Measurements from ENCODE around the gene HERPUD1.

Gene HERPUD1

GRCh38 chr16:56910654-56911539 is 21.0 kb upstream of the HERPUD1 start:
- DNase-seq = peak in 5 of 56 donors; percentile 2 to 40 (median 21)

DNA sequence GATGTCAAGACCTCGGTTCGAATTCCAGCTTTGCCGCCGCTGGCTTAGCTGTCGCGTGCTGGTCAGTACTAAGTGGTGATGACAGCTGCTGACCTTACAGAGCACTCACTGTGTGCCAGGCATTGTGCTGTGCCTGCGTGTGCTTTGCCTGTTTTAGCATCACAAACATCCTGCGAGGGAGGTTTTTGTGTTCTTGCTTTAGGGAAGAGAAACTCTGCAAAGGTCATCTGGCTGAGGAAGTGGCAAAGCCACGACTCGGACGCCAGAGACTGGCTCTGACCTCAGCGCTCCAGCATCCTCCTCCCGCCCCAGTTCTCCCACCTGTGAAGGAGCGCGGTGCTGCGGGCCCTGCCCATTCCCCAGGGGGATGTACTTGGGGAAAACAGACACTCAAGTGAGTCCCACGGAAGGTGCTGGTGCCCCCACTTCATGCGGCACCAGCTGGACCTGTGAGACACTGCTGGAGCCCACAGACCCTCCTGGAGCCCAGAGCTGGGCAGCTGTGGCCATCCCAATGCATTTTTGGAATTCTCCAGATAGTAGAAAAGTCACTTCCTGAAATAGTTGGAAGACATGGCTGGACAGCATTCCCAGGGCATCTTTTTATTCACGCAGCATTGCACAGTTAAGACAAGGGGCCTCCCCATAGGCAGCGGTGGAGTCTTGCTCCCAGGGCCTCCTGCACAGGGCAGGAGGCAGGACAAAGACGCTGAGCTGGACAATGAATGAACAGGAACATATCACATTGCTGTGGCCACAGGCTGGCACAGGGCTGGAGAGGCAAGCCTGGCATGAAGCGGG is 20.0 kb upstream of the HERPUD1 start:
- peak in 20 of 56 donors; percentile 7 to 62 (median 24) for DNase-seq

GRCh38 chr16:56912746-56913708 is 18.9 kb upstream of the HERPUD1 start:
- peak in 1 of 56 donors; percentile 8 for DNase-seq

DNA sequence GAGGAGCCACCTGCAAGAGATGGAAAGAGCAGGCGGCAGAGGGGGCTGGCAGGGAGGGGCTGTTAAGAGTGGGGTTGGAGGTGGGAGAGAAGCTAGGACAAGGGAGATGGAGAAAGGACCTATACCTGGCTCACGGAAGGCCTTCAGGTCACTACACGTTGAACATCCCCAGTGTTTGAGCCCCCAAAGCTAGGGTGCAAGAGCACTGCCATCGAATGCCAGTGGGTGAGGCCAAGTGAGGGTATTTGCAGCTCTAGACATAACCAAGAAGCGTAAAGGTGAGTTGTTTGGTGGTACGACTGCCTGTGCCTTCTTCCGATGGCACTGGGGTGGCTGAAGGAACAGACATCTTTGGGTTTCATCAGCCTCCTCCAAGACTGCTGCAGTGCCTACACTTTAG is 17.0 kb upstream of the HERPUD1 start:
- DNase-seq = no peak

DNA sequence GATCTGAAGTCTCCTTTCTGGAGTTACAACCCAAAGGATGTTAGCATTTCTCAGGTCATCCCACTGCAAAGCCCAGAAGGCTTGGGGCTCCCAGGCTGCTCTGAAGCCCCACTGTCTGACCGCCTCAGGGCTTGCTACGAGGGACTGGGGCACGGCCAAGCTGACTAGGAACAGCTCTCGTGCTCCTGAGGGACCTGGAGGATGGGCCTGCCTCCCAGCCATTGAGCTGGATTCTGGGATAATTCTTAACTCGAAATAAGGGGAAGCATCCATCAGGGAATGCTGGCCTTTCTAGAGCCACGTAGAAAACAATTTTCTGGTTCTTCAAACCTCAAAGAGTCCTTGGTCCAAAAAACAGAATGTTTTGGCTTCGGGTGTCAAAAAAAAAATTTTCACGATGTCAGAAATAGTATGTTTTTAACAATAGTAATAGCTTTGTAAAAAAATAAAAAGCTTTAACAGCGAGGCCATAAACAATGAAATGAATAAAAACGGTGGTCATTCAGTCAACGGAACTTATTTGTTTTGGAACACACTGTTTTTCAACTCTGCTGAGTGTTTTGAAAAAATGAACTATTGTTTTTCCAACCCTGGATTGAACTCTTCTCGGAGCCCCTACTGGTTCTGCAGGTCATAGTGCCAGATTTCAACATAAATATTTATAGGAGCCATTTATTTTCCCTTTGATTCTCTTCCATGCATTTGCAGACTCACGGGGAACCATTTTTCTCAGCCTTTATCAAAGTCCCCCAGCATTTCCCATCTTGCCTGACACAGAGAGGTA is 16.4 kb upstream of the HERPUD1 start:
- DNase-seq = no peak

GRCh38 chr16:56916571-56917403 is 15.2 kb upstream of the HERPUD1 start:
- peak in 4 of 56 donors; percentile 7 to 36 (median 12) for DNase-seq

- DNase-seq = no peak
These were observed 13.4 kb upstream of the HERPUD1 start for GRCh38 chr16:56918467-56919012.

DNA sequence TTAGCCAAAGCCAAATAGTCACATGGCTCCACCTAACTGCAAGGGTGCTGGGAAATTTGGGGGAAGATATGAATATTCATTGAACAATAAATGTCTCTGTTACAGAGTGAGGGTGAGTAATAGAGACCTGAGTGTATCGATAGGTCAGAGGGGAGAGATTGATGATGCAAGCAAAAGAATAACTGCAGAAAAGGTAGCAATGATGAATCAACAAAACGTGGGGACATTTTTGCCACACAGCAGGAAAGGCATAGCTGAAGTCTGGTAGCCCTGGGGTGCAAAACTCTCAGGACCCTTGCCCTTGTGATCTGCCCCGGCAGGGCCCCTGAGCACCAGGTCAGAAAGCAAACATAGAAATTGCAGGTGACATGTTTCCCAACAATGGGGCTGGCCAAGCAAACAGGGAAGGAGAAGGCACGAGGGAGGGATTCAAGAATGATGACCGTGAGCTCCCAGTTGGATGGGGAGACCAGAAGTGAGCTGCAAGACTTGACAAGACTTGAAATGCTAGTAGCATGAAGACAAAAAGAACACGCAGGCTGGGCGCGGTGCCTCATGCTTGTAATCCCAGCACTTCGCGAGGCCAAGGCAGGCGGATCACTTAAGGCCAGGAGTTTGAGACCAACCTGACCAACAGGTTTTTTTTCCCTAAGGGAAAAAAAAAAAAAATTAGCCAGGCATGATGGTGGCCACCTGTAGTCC is 12.7 kb upstream of the HERPUD1 start:
- no peak for DNase-seq

DNA sequence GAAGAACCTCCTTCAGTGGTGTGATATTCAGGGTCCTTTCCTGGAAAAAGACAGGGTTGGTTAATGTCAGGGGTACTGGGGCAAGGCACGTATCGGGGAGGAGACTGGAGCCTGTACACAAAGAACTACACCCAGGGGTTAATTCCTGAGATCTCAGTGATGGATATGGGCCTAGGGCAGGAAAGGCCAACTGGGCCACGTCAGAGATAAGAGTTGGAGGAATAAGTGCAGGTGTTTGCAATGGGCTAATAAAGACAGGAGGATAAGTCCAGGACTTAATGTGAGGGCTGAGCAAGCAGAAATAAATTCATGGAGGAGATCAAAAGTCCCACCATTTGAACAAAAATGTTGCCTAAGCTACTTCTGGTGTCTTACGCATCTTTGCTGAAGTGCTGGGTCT is 10.4 kb upstream of the HERPUD1 start:
- DNase-seq = no peak

DNA sequence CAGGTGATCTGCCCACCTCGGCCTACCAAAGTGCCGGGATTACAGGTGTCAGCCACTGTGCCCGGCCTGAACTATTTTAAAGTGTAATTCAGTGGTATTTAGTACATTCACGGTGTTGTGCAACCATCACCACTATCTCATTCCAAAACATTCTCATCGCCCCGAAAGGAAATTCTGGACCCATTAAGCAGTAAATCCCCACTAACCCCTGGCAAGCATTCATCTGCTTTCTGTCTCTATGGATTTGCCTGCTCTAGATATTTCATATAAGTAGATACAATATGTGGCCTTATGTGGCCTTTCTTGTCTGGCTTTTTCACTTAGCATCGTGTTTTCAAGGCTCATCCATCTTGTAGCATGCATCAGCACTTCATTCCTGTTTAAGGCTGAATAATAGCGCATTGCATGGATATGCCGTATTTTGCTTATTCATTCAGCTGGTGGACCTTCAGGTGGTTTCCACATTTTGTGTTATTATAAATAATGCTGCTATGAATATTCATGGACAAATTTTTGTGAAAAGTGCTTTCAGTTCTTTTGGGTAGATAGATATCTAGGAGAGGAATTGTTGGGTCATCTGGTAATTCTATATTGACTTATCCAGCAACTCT is 8.4 kb upstream of the HERPUD1 start:
- no peak for DNase-seq

GRCh38 chr16:56927471-56927870 is 4.5 kb upstream of the HERPUD1 start:
- no peak for DNase-seq

DNA sequence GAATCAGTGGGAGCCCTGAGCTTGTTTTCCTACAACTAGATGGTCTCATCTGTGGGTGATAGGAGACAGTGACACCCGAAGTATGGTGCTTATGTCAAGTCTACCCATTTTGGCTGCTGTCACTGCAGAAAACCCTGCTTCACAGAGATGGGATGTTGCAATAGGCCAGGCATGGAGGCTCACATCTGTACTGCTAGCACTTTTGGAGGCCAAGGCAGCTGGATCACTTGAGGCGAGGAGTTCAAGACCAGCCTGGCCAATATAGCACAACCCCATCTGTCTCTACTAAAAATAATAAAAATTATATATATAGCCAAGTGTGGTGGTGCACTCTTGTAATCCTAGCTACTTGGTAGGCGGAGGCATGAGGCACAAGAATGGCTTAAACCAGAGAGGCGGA is 2.3 kb upstream of the HERPUD1 start:
- DNase-seq = no peak

GRCh38 chr16:56930486-56931270 is 1.3 kb upstream of the HERPUD1 start:
- no peak for DNase-seq

- DNase-seq = peak in 6 of 56 donors; percentile 64 to 75 (median 72)
These were observed 561 bp upstream of the HERPUD1 start for GRCh38 chr16:56931271-56931891.

GRCh38 chr16:56932721-56933619 is 1.0 kb downstream of the HERPUD1 start:
- peak in 53 of 56 donors; percentile 26 to 80 (median 60) for DNase-seq
